GM18508 (cell line): Measurements from ENCODE around the gene SSR1.
"Not testable (repeated sequence)": the region's sequence is repeated elsewhere in the genome, so short reads cannot be mapped to it uniquely, and the experiment has no call there.

ENCODE experiments used
- ATAC-seq: cut with Tn5 transposase; IDR thresholded peaks from one replicate; pipeline ENCODE4 v1.9.1; 2021; ENCODE audit warnings: moderate number of reproducible peaks; ENCODE audit not compliant: insufficient read depth, unreplicated experiment

Gene SSR1

GRCh38 chr6:7312616-7313504 is at the start of gene SSR1:
SSR1 (minus strand) TSS chr6:7313199; CDS start chr6:7313120, 79 bp downstream.
- peak; percentile 89 for ATAC-seq

- not testable (repeated sequence) for ATAC-seq
These were observed 38.9 kb upstream of the SSR1 start for GRCh38 chr6:7351916-7352315.

GRCh38 chr6:7350591-7350990 is 37.6 kb upstream of the SSR1 start:
- ATAC-seq, result not testable (repeated sequence)

GRCh38 chr6:7347551-7347997 is 34.6 kb upstream of the SSR1 start:
- ATAC-seq, result not testable (repeated sequence)

- not testable (repeated sequence) for ATAC-seq
These were observed 31.9 kb upstream of the SSR1 start for GRCh38 chr6:7344773-7345450.

GRCh38 chr6:7343546-7344475 is 30.8 kb upstream of the SSR1 start:
- ATAC-seq, result no peak

- no peak for ATAC-seq
These were observed 29.2 kb upstream of the SSR1 start for GRCh38 chr6:7341989-7342742.

- no peak for ATAC-seq
These were observed 28.3 kb upstream of the SSR1 start for GRCh38 chr6:7341271-7341670.

GRCh38 chr6:7339007-7339732 is 26.2 kb upstream of the SSR1 start:
- not testable (repeated sequence) for ATAC-seq

- no peak for ATAC-seq
These were observed 25.0 kb upstream of the SSR1 start for GRCh38 chr6:7338031-7338430.

GRCh38 chr6:7335519-7335918 is 22.5 kb upstream of the SSR1 start:
- ATAC-seq, result no peak

GRCh38 chr6:7334685-7335084 is 21.7 kb upstream of the SSR1 start:
- ATAC-seq, result no peak

GRCh38 chr6:7332090-7332745 is 19.2 kb upstream of the SSR1 start:
- ATAC-seq, result no peak

GRCh38 chr6:7331452-7331851 is 18.5 kb upstream of the SSR1 start:
- ATAC-seq, result no peak

GRCh38 chr6:7328243-7328642 is 15.2 kb upstream of the SSR1 start:
- no peak for ATAC-seq

- no peak for ATAC-seq
These were observed 12.8 kb upstream of the SSR1 start for GRCh38 chr6:7325750-7326149.

GRCh38 chr6:7324520-7324919 is 11.5 kb upstream of the SSR1 start:
- ATAC-seq, result no peak

GRCh38 chr6:7323074-7323473 is 10.1 kb upstream of the SSR1 start:
- no peak for ATAC-seq
